LNCAP (cell line): ENCODE data around the gene MEPCE.

ENCODE experiments used
- CTCF ChIP-seq: fragments of 450-650 bp; IDR thresholded peaks from 2 replicates; pipeline ENCODE4 v1.5.1; 2017; ENCODE audit warnings: mild to moderate bottlenecking

The MEPCE gene

GRCh38 chr7:100427762-100428198 is 1.9 kb upstream of the MEPCE start:
- TF ChIP-seq CTCF = no peak

- TF ChIP-seq CTCF = no peak
These were observed 1.2 kb upstream of the MEPCE start, which contains the start of gene ZCWPW1 for GRCh38 chr7:100428199-100428966. Gene ZCWPW1, minus strand, starts transcription at chr7:100428703. Its CDS starts 8,054 bp downstream, at chr7:100420649.

GRCh38 chr7:100428967-100429636 is 529 bp upstream of the MEPCE start:
- no peak for TF ChIP-seq CTCF

GRCh38 chr7:100430493-100431285 is 1.1 kb downstream of the MEPCE start:
- no peak for TF ChIP-seq CTCF

GRCh38 chr7:100431286-100431735 is 1.7 kb downstream of the MEPCE start:
- TF ChIP-seq CTCF = no peak

- no peak for TF ChIP-seq CTCF
These were observed 2.4 kb downstream of the MEPCE start for GRCh38 chr7:100432053-100432452.

- TF ChIP-seq CTCF = no peak
These were observed 3.1 kb downstream of the MEPCE start for GRCh38 chr7:100432621-100433275.
